Urinary bladder (tissue), 2 donors: ENCODE measurements around the gene NANOGP8. TPM values are rescaled to one million over a fixed set of nuclear protein-coding genes. Genes with fewer than 3 reads are reported as not detected.

Experiments
- polyA plus RNA-seq: library from polyadenylated mRNA; stranded (reverse); fragments of 200-250 nt; gene quantifications from one replicate; pipeline ENCODE4 v1.2.3, GENCODE V29; 2013
- total RNA-seq: library from RNA; depleted of rRNA; stranded (reverse); fragments of >200 nt; gene quantifications from one replicate; pipeline ENCODE4 v1.2.3, GENCODE V29; 2014
- donor health status: healthy.

NANOGP8 gene
- total and polyA plus RNA-seq, 2 donors = 0.53 TPM; not detected in 1

Other genes with a start within 250 kb of the NANOGP8 start
- gene AQR, start 115.6 kb downstream of the NANOGP8 start, total RNA-seq = 52.3 TPM
- gene AQR, start 115.6 kb downstream of the NANOGP8 start, polyA plus RNA-seq = 9.9 TPM
- gene ZNF770, start 97.0 kb downstream of the NANOGP8 start, total RNA-seq = 68.4 TPM
- 17.3 TPM for gene ZNF770, start 97.0 kb downstream of the NANOGP8 start, polyA plus RNA-seq